Panc1 (cell line): ENCODE data around the gene NLRP7. TPM values are rescaled to one million over a fixed set of nuclear protein-coding genes. Genes with fewer than 3 reads are reported as not detected.
"Not testable (repeated sequence)": the region's sequence is repeated elsewhere in the genome, so short reads cannot be mapped to it uniquely, and the experiment has no call there.

Experiments
- ATAC-seq: fragments of 200-7000 bp; cut with Tn5 transposase; 2 replicates; pipeline ENCODE4 v1.9.1; 2020; ENCODE audit warnings: mild to moderate bottlenecking, moderate library complexity
- BruUV-seq: library from RNA; stranded (reverse); fragments of 400-500 nt; replicated peaks from 2 replicates; lab custom pipeline; 2021; lab: Mats Ljungman, UMichigan
- CTCF ChIA-PET: fragments of 300-600 bp; sonication (Branson Sonifier 250); formaldehyde crosslinking; loops from one replicate; lab custom pipeline; 2022; ENCODE audit warnings: antibody characterized with exemption; lab: Charles Lee
- POLR2A ChIA-PET: fragments of 300-600 bp; sonication (Branson Sonifier 250); formaldehyde crosslinking; loops from one replicate; lab custom pipeline; 2022; ENCODE audit warnings: antibody characterized with exemption; lab: Charles Lee
- DNase-seq: peaks from one replicate; pipeline ENCODE4 v3.0.0-alpha.2; 2010; ENCODE audit warnings: low read depth, low spot score
- H3K27ac ChIP-seq: 2 replicates; pipeline ENCODE4 v1.5.1; 2011; ENCODE audit warnings: mild to moderate bottlenecking, low read length, inconsistent platforms
- H3K27me3 ChIP-seq: fragments of 200-500 bp; sonication (Bioruptor generic); 2 replicates; pipeline ENCODE4 v1.6.0; 2014; ENCODE audit warnings: low read length, inconsistent platforms; ENCODE audit not compliant: control insufficient read depth, insufficient read depth
- H3K36me3 ChIP-seq: fragments of 200-500 bp; sonication (Bioruptor generic); 2 replicates; pipeline ENCODE4 v1.5.1; 2014; ENCODE audit warnings: inconsistent platforms, mild to moderate bottlenecking, low read length, moderate library complexity; ENCODE audit not compliant: control insufficient read depth, insufficient read depth
- H3K4me1 ChIP-seq: 2 replicates; pipeline ENCODE4 v1.5.1; 2011; ENCODE audit warnings: inconsistent platforms, mild to moderate bottlenecking, low read length, moderate library complexity; ENCODE audit not compliant: control insufficient read depth, insufficient read depth
- H3K4me3 ChIP-seq, 2 experiments: 2 replicates each; pipeline ENCODE4 v1.5.1; 2011 to 2012; ENCODE audit warnings: low read depth in 2 of 2, low read length in 2 of 2, mild to moderate bottlenecking in 2 of 2, inconsistent platforms in 1 of 2, moderate library complexity in 1 of 2
- H3K9me3 ChIP-seq: fragments of 200-500 bp; sonication (Bioruptor generic); 2 replicates; pipeline ENCODE4 v1.5.1; 2014; ENCODE audit warnings: low read depth, mild to moderate bottlenecking, inconsistent platforms, low read length, moderate library complexity; ENCODE audit not compliant: control insufficient read depth, insufficient read depth
- CTCF ChIP-seq: fragments of 450-650 bp; IDR thresholded peaks from 2 replicates; pipeline ENCODE4 v1.5.1; 2017; ENCODE audit warnings: mild to moderate bottlenecking
- POLR2AphosphoS5 ChIP-seq: IDR thresholded peaks from 2 replicates; pipeline ENCODE4 v1.6.1; 2012; ENCODE audit warnings: mild to moderate bottlenecking, low read depth, low read length, moderate library complexity
- REST ChIP-seq, 2 experiments: IDR thresholded peaks; 2 replicates each; pipeline ENCODE4 v1.6.1; 2011 to 2012; ENCODE audit warnings: low read depth in 2 of 2, control low read depth in 1 of 2, low read length in 1 of 2, mild to moderate bottlenecking in 1 of 2, moderate library complexity in 1 of 2; ENCODE audit not compliant: insufficient read depth in 1 of 2
- SIN3A ChIP-seq: IDR thresholded peaks from 2 replicates; pipeline ENCODE4 v1.6.1; 2012; ENCODE audit warnings: low read depth, mild to moderate bottlenecking, low read length, moderate library complexity, borderline replicate concordance; ENCODE audit not compliant: insufficient read depth
- TCF7L2 ChIP-seq: IDR thresholded peaks from 2 replicates; pipeline ENCODE4 v1.6.1; 2011; ENCODE audit warnings: mild to moderate bottlenecking, low read depth, low read length, inconsistent platforms
- in situ Hi-C: cut with HindIII; loops from 2 replicates; pipeline ENCODE4 v1.10.0; 2016; ENCODE audit warnings: low sequenced_read_pairs, low pct_unique_long_range_greater_than_20kb
- intact Hi-C: fragments of 100-400 bp; cut with micrococcal nuclease; formaldehyde crosslinking; loops from one replicate; pipeline ENCODE4 v1.10.0; 2022; ENCODE audit not compliant: unreplicated experiment
- total RNA-seq: library from RNA; stranded (reverse); gene quantifications from one replicate; pipeline ENCODE4 v1.2.1, GENCODE V29; 2021; ENCODE audit not compliant: unreplicated experiment

NLRP7 gene
- total RNA-seq, 1 experiment from 2014 or later, result not detected

GRCh38 chr19:54955376-54955775 lies 8.0 kb upstream of the NLRP7 start:
- H3K27me3 ChIP-seq, result no peaks in the 10 kb centered on the region
- intact Hi-C loops, result no loop called here
- POLR2A ChIA-PET, result interaction anchor here (0.5 to 0.6 kb wide), 2 partner anchors 12 to 34 kb away, joined by 3 to 16 read pairs; no protein-coding TSS in a partner anchor

DNA sequence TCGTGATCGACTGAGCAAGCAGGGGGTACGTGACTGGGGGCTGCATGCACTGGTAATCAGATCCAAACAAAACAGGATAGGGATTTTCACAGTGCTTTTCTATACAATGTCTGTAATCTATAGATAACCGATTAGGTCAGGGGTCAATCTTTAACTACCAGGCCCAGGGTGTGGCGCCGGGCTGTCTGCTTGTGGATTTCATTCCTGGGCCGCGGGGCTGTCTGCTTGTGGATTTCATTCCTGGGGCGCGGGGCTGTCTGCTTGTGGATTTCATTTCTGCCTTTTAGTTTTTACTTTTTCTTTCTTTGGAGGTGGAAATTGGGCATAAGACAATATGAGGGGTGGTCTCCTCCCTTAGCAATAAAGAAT lies 6.0 kb upstream of the NLRP7 start:
- DNase-seq, POLR2A ChIA-PET, H3K4me3 ChIP-seq, H3K36me3 ChIP-seq, intact Hi-C loops, H3K4me1 ChIP-seq, H3K27me3 ChIP-seq, CTCF ChIA-PET, in situ Hi-C loops, ATAC-seq, H3K9me3 ChIP-seq, H3K27ac ChIP-seq, BruUV-seq: not testable (repeated sequence)

More at GRCh38 chr19:54955376-54955775, 8.0 kb upstream of the NLRP7 start:
- Histone ChIP-seq H3K4me1 (no peaks in the 10 kb centered on the region), H3K9me3 (no peaks in the 10 kb centered on the region), H3K27ac (no peak overlapping the region), H3K4me3 (no peak overlapping the region), H3K36me3 (no peaks in the 10 kb centered on the region)
- CTCF ChIA-PET, result no interaction called here
- TF ChIP-seq SIN3A (no peak), CTCF (no peak), REST (IDR thresholded peaks at IDR 0.05; ENCODE audit: insufficient read depth in 1 of 2, low read depth in 2 of 2, low read length in 1 of 2) (no peak), TCF7L2 (no peak), POLR2AphosphoS5 (no peak)
- ATAC-seq, result no peak
- DNase-seq, result no peak
- in situ Hi-C loops, result no loop called here
- no TSS peak for BruUV-seq

DNA sequence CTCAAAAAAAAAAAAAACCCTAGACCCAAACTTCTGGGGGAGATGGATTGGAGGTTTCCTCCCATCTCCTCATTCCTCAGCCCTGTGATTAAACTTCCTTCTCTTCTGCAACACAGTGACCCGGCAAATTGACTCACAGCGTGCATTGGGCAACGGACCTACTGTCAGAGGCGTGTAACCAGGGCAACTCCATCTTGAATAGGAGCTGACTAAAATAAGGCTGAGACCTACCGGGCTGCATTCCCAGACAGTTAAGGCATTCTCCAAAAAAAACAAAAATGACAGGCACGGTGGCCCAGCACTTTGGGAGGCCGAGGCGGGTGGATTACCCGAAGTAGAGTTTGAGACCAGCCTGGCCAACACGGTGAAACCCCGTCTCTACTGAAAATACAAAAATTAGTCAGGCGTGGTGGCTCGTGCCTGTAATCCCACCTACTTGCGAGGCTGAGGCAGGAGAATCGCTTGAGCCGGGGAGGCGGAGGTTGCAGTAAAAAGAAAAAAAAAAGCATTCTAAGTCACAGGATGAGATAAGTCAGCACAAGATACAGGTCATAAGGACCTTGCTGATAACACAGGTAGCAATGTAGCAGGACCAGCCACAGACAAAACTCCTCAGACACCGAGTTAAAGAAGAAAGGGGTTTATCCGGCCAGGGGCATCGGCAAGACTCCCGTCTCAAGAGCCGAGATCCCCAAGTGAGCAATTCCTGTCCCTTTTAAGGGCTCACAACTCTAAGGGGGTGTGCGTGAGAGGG lies 5.4 kb upstream of the NLRP7 start:
- Histone ChIP-seq H3K27me3 (no peaks in the 10 kb centered on the region), H3K9me3 (no peaks in the 10 kb centered on the region), H3K27ac (no peak overlapping the region), H3K4me1 (no peaks in the 10 kb centered on the region), H3K36me3 (no peaks in the 10 kb centered on the region), H3K4me3 (no peak overlapping the region)
- intact Hi-C loops (no loop called here), in situ Hi-C loops (no loop called here)
- POLR2A ChIA-PET, result no interaction called here
- no TSS peak for BruUV-seq
- CTCF ChIA-PET, result no interaction called here
- TF ChIP-seq REST (IDR thresholded peaks at IDR 0.05; ENCODE audit: insufficient read depth in 1 of 2, low read depth in 2 of 2, low read length in 1 of 2) (no peak), CTCF (no peak), SIN3A (no peak), POLR2AphosphoS5 (no peak), TCF7L2 (no peak)
- DNase-seq (no peak), ATAC-seq (no peak)
